NT2/D1 (cell line): ENCODE measurements around the gene ALDH4A1.

ENCODE experiments used
- YY1 ChIP-seq: IDR thresholded peaks from 2 replicates; pipeline ENCODE4 v1.6.1; 2011; ENCODE audit not compliant: insufficient read length, insufficient read depth
- ZNF274 ChIP-seq: IDR thresholded peaks from 2 replicates; pipeline ENCODE4 v1.6.1; 2011; ENCODE audit warnings: mild to moderate bottlenecking, low read depth, low read length

DNA sequence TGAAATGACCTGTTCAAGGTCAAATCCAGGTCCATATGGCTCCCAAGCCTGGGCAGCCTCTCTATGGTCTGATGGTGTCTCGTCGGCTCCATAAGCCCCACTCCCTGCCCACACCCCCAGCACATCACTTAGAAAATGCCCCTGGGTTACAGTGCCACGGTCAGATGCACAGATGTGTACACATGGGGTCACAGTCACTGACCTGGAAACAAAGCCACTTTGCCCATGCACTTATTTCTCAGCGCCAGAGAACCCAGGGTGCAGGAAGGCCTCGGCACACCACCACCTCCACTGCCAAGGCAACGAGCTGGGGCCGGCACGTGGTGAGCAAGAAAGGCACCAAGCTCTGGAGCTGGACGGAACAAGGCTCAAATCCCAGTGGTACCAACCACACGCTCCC lies 29.4 kb upstream of the ALDH4A1 start:
- TF ChIP-seq ZNF274 (no peak), YY1 (no peak)
